B cell (primary cell): Measurements from ENCODE around the gene RNF38. TPM values are rescaled to one million over a fixed set of nuclear protein-coding genes. Genes with fewer than 3 reads are reported as not detected.
"Not testable (repeated sequence)": the region's sequence is repeated elsewhere in the genome, so short reads cannot be mapped to it uniquely, and the experiment has no call there.

Source experiments
- ATAC-seq: fragments of 200-7000 bp; cut with Tn5 transposase; one replicate; pipeline ENCODE4 v1.10.0; 2021; ENCODE audit warnings: low read depth, mild to moderate bottlenecking, moderate number of reproducible peaks, moderate library complexity
- CTCF ChIA-PET: fragments of 350-600 bp; sonication (Branson Sonifier 250); formaldehyde crosslinking; loops from one replicate; lab custom pipeline; 2021; ENCODE audit warnings: antibody characterized with exemption, inconsistent platforms; lab: Charles Lee
- POLR2A ChIA-PET: fragments of 350-600 bp; sonication (Branson Sonifier 250); formaldehyde crosslinking; loops from one replicate; lab custom pipeline; 2021; ENCODE audit warnings: antibody characterized with exemption; lab: Charles Lee
- DNase-seq: peaks from one replicate; pipeline ENCODE4 v3.0.0; 2013
- H2AFZ ChIP-seq: 2 replicates; pipeline ENCODE4 v1.6.1; 2012; ENCODE audit warnings: mild to moderate bottlenecking, low read depth, low read length; ENCODE audit not compliant: insufficient read depth, poor library complexity, severe bottlenecking
- H3K27ac ChIP-seq, 2 donors: 1 replicate in 1 of 2; 2 replicates in 1 of 2; pipeline ENCODE4 v1.5.1; 2012 to 2013; ENCODE audit warnings: low read length in 2 of 2, mild to moderate bottlenecking in 2 of 2, moderate library complexity in 1 of 2
- H3K27me3 ChIP-seq, 4 experiments: fragments of 200-600 bp in 1 of 4; sonication (generic) in 1 of 4; replicated peaks in 1 of 4; 1 replicate in 2 of 4; 2 replicates in 2 of 4; pipeline versions ENCODE4 v1.6.1 to v1.7.0; 2013 to 2016; ENCODE audit warnings: low read length in 3 of 4, mild to moderate bottlenecking in 2 of 4, mixed read lengths in 1 of 4, moderate library complexity in 1 of 4; ENCODE audit not compliant: insufficient read depth in 4 of 4, control insufficient read depth in 3 of 4; ENCODE audit errors: control extremely low read depth in 1 of 4
- H3K36me3 ChIP-seq, 2 experiments: replicated peaks in 1 of 2; 1 replicate in 1 of 2; 2 replicates in 1 of 2; pipeline versions ENCODE4 v1.6.1 to v1.7.1; 2013; ENCODE audit warnings: low read length in 1 of 2; ENCODE audit not compliant: insufficient read depth in 2 of 2, control insufficient read depth in 1 of 2; ENCODE audit errors: control extremely low read depth in 1 of 2, extremely low read depth in 1 of 2
- H3K4me1 ChIP-seq, 2 donors: fragments of 200-600 bp in 1 of 2; sonication (generic) in 1 of 2; 1 replicate in 1 of 2; 2 replicates in 1 of 2; pipeline versions ENCODE4 v1.5.1 to v1.6.1; 2013 to 2017; ENCODE audit warnings: low read length in 2 of 2; ENCODE audit not compliant: control insufficient read depth in 2 of 2, insufficient read depth in 2 of 2
- H3K4me2 ChIP-seq: replicated peaks from 2 replicates; pipeline ENCODE3; 2012; ENCODE audit warnings: mild to moderate bottlenecking, low read depth, low read length; ENCODE audit not compliant: poor library complexity, severe bottlenecking
- H3K4me3 ChIP-seq, 5 experiments: fragments of 200-600 bp in 1 of 5; sonication (generic) in 1 of 5; 1 replicate in 3 of 5; 2 replicates in 2 of 5; pipeline versions ENCODE4 v1.5.1 to v1.7.0; 2011 to 2016; ENCODE audit warnings: low read length in 4 of 5, mild to moderate bottlenecking in 4 of 5, low read depth in 2 of 5, control low read depth in 1 of 5, moderate library complexity in 1 of 5; ENCODE audit not compliant: insufficient read depth in 1 of 5; ENCODE audit errors: control extremely low read depth in 1 of 5, extremely low read depth in 1 of 5
- H3K79me2 ChIP-seq: fragments of 200-600 bp; sonication (generic); one replicate; pipeline ENCODE4 v1.6.0; 2016; ENCODE audit warnings: low read length; ENCODE audit not compliant: control insufficient read depth, insufficient read depth
- H3K9ac ChIP-seq: fragments of 200-600 bp; sonication (generic); 2 replicates; pipeline ENCODE4 v1.6.1; 2017; ENCODE audit warnings: mild to moderate bottlenecking, low read length, moderate library complexity
- H3K9me3 ChIP-seq, 3 donors: one replicate each; pipeline versions ENCODE4 v1.6.1 to v1.7.1; 2013; ENCODE audit warnings: low read length in 2 of 3; ENCODE audit not compliant: control insufficient read depth in 2 of 3, insufficient read depth in 1 of 3; ENCODE audit errors: control extremely low read depth in 1 of 3
- H4K20me1 ChIP-seq: 2 replicates; pipeline ENCODE4 v1.6.0; 2012; ENCODE audit warnings: mild to moderate bottlenecking, low read length; ENCODE audit not compliant: insufficient read depth, control insufficient read depth, poor library complexity, severe bottlenecking
- H3K27ac Mint-ChIP-seq: one replicate; pipeline ENCODE4 v1.8.0; 2021; ENCODE audit warnings: mixed read lengths
- H3K27me3 Mint-ChIP-seq: one replicate; pipeline ENCODE4 v1.8.0; 2021; ENCODE audit warnings: mixed read lengths
- H3K4me1 Mint-ChIP-seq: one replicate; pipeline ENCODE4 v1.8.0; 2021; ENCODE audit warnings: mixed read lengths
- H3K4me3 Mint-ChIP-seq: one replicate; pipeline ENCODE4 v1.8.0; 2021; ENCODE audit warnings: mixed read lengths
- H3K9me3 Mint-ChIP-seq: one replicate; pipeline ENCODE4 v1.8.0; 2022; ENCODE audit warnings: mixed read lengths; ENCODE audit not compliant: insufficient read depth
- EZH2 ChIP-seq: IDR thresholded peaks from 2 replicates; pipeline ENCODE4 v1.6.1; 2012; ENCODE audit warnings: borderline replicate concordance, low read depth, mild to moderate bottlenecking, moderate library complexity, low read length; ENCODE audit not compliant: insufficient read depth, poor library complexity, severe bottlenecking
- WGBS: methylation state at CpG from one replicate; pipeline ENCODE4 v1.1.5; 2013; ENCODE audit warnings: missing lambda C conversion rate; ENCODE audit not compliant: insufficient coverage; 5-methylcytosine and 5-hydroxymethylcytosine counted together
- intact Hi-C: fragments of 100-400 bp; cut with micrococcal nuclease; formaldehyde crosslinking; loops from one replicate; pipeline ENCODE4 v1.10.0; 2022
- polyA plus RNA-seq: library from polyadenylated mRNA; depleted of rRNA; stranded (reverse); fragments of >200 nt; gene quantifications from 2 replicates; pipeline ENCODE4 v1.2.3, GENCODE V29; 2012
- total RNA-seq, 2 donors: library from RNA; stranded (reverse); fragments of 120-200 nt in 1 of 2; gene quantifications; 1 replicate in 1 of 2; 2 replicates in 1 of 2; pipeline versions ENCODE4 v1.2.3 to v1.2.4, GENCODE V29; 2013 to 2022
- TF ChIP-seq, protein P1 (sequence below): fragments of 200-600 bp; IDR thresholded peaks from one replicate; pipeline ENCODE4 v1.8.0; 2022; ENCODE audit warnings: antibody characterized with exemption, mild to moderate bottlenecking

RNF38 gene
- total and polyA plus RNA-seq, 2 donors (not counting 1 experiment from before 2014, with no cell fraction given): 25.2 to 81.6 TPM

DNA sequence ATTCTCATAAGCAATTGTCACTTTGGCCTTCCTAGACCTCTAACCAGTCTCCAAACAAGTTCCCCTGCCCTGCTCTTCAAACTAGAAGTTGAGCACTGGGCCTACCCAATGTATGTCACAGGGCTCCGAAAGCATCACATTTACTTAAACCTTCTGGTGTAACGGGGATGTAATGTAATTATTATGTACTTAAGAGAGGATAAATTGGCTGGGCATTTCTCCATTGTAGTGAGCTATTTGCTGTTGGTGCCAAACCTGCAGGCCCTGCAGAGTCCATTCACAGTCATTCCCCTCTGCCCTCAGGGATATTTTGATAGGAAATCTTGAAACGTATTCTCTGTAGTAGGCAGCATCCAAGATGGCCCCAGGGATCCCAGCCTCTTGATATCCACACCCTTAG lies 77.6 kb downstream of the RNF38 start:
- Histone ChIP-seq H3K9me3 (no peaks in the 10 kb centered on the region), H3K36me3 (no peaks in the 10 kb centered on the region), H3K4me3 (no peak overlapping the region), H3K79me2 (no peaks in the 10 kb centered on the region), H2AFZ (no peak overlapping the region), H4K20me1 (no peaks in the 10 kb centered on the region), H3K4me2 (no peak overlapping the region), H3K9ac (no peak overlapping the region), H3K4me1 (no peaks in the 10 kb centered on the region), H3K27ac (no peak overlapping the region), H3K27me3 (peaks cover 0 to 5% (median 0%) of the 10 kb centered on the region in 4 experiments)
- ChIA-PET POLR2A (no interaction called here), CTCF (interaction anchor here (1.2 kb wide), 1 partner anchor 9 kb away, joined by 4 read pairs; no protein-coding TSS in a partner anchor)
- no CpG with 5 or more reads among the region's 3 CpGs for WGBS
- DNase-seq: no peak
- TF ChIP-seq, protein P1, sequence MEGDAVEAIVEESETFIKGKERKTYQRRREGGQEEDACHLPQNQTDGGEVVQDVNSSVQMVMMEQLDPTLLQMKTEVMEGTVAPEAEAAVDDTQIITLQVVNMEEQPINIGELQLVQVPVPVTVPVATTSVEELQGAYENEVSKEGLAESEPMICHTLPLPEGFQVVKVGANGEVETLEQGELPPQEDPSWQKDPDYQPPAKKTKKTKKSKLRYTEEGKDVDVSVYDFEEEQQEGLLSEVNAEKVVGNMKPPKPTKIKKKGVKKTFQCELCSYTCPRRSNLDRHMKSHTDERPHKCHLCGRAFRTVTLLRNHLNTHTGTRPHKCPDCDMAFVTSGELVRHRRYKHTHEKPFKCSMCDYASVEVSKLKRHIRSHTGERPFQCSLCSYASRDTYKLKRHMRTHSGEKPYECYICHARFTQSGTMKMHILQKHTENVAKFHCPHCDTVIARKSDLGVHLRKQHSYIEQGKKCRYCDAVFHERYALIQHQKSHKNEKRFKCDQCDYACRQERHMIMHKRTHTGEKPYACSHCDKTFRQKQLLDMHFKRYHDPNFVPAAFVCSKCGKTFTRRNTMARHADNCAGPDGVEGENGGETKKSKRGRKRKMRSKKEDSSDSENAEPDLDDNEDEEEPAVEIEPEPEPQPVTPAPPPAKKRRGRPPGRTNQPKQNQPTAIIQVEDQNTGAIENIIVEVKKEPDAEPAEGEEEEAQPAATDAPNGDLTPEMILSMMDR: no peak
- no peak for TF ChIP-seq EZH2
- Mint-ChIP-seq H3K9me3 (no peaks in the 10 kb centered on the region), H3K27ac (no peak overlapping the region), H3K4me1 (no peaks in the 10 kb centered on the region), H3K4me3 (no peak overlapping the region), H3K27me3 (peaks cover 3% of the 10 kb centered on the region)
- intact Hi-C loops: no loop called here
- ATAC-seq: no peak

DNA sequence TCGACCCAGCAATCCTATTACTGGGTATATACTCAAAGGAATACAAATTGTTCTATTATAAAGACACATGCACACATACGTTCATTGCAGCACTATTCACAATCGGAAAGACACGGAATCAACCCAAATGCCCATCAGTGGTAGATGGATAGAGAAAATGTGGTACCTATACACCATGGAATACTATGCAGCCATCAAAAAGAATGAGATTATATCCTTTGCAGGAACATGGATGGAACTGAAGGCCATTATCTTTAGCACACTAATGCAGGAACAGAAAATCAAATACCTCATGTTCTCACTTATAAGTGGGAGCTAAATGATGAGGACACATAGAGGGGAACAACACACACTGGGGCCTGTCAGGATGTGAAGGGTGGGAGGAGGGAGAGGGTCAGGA lies 78.2 kb downstream of the RNF38 start:
- H2AFZ ChIP-seq, H3K9me3 ChIP-seq, H3K27ac Mint-ChIP-seq, H3K4me3 ChIP-seq, DNase-seq, CTCF ChIA-PET, H3K79me2 ChIP-seq, H3K4me2 ChIP-seq, H3K27ac ChIP-seq, H4K20me1 ChIP-seq, H3K4me1 ChIP-seq, H3K4me3 Mint-ChIP-seq, POLR2A ChIA-PET, H3K9ac ChIP-seq, H3K36me3 ChIP-seq, H3K27me3 ChIP-seq, H3K4me1 Mint-ChIP-seq, ATAC-seq, H3K27me3 Mint-ChIP-seq, H3K9me3 Mint-ChIP-seq, intact Hi-C loops: not testable (repeated sequence)
- WGBS: no CpG with 5 or more reads among the region's 4 CpGs
